GM23338 (cell line): ENCODE data around the gene CLEC7A.

ENCODE experiments used
- CREB1 ChIP-seq: fragments of 250-450 bp; sonication (Bioruptor Pico); IDR thresholded peaks from 2 replicates; pipeline ENCODE4 v1.5.0; 2020; ENCODE audit warnings: low read depth, mild to moderate bottlenecking, moderate library complexity
- CTCF ChIP-seq, 2 experiments: fragments of 200-600 bp in 1 of 2; sonication (generic) in 1 of 2; conservative IDR thresholded peaks; 2 replicates each; pipeline versions ENCODE4 v1.5.1 to v1.6.1; 2016 to 2017; ENCODE audit warnings: antibody characterized with exemption in 2 of 2, low read depth in 2 of 2, mild to moderate bottlenecking in 2 of 2, moderate library complexity in 1 of 2
- EZH2 ChIP-seq: fragments of 200-600 bp; sonication (generic); IDR thresholded peaks from one replicate; pipeline ENCODE4 v1.8.0; 2017; ENCODE audit warnings: antibody characterized with exemption, mild to moderate bottlenecking, low read depth; ENCODE audit not compliant: unreplicated experiment
- NANOG ChIP-seq: IDR thresholded peaks from 2 replicates; pipeline ENCODE4 v1.6.1; 2016; ENCODE audit warnings: antibody characterized with exemption, borderline replicate concordance
- POLR2AphosphoS5 ChIP-seq: IDR thresholded peaks from 2 replicates; pipeline ENCODE4 v1.6.1; 2016; ENCODE audit warnings: antibody characterized with exemption, low read depth
- REST ChIP-seq: IDR thresholded peaks from one replicate; pipeline ENCODE4 v1.6.1; 2018; ENCODE audit warnings: antibody characterized with exemption; ENCODE audit not compliant: unreplicated experiment
- STAT1 ChIP-seq: IDR thresholded peaks from one replicate; pipeline ENCODE4 v1.6.1; 2016; ENCODE audit warnings: antibody characterized with exemption; ENCODE audit not compliant: unreplicated experiment
- ZNF331 ChIP-seq: fragments of 250-450 bp; sonication (Bioruptor Pico); IDR thresholded peaks from 2 replicates; pipeline ENCODE4 v1.5.0; 2020; ENCODE audit warnings: low read depth, mild to moderate bottlenecking, moderate library complexity
- ZNF462 ChIP-seq: fragments of 250-450 bp; sonication (Bioruptor Pico); IDR thresholded peaks from 2 replicates; pipeline ENCODE4 v1.5.0; 2020; ENCODE audit warnings: mild to moderate bottlenecking, moderate library complexity

GRCh38 chr12:10159280-10159679 lies 29.3 kb upstream of the CLEC7A start:
- no peak for TF ChIP-seq CTCF (conservative IDR thresholded peaks at IDR 0.05; ENCODE audit: low read depth in 2 of 2)
- TF ChIP-seq POLR2AphosphoS5, result no peak
- no peak for TF ChIP-seq EZH2
- no peak for TF ChIP-seq ZNF331
- TF ChIP-seq CREB1, result no peak
- TF ChIP-seq ZNF462, result no peak
- TF ChIP-seq STAT1, result no peak
- TF ChIP-seq REST, result no peak
- no peak for TF ChIP-seq NANOG
